G401 (cell line): ENCODE data around the gene PHKB. TPM values are rescaled to one million over a fixed set of nuclear protein-coding genes. Genes with fewer than 3 reads are reported as not detected.
"Not testable (repeated sequence)": the region's sequence is repeated elsewhere in the genome, so short reads cannot be mapped to it uniquely, and the experiment has no call there.

Experiments used
- DNase-seq: peaks from one replicate; pipeline ENCODE4 v3.0.0-alpha.2; 2015; ENCODE audit warnings: low spot score
- in situ Hi-C: cut with HindIII; loops from 2 replicates; pipeline ENCODE4 v1.10.0; 2016; ENCODE audit warnings: low sequenced_read_pairs, mixed read lengths
- total RNA-seq: library from RNA; depleted of rRNA; stranded (reverse); fragments of >200 nt; shearing (Covaris generic); gene quantifications from 2 replicates; pipeline ENCODE4 v1.2.3, GENCODE V29; 2014

PHKB gene
- total RNA-seq, 1 experiment from 2014 or later = 48.7 TPM

DNA sequence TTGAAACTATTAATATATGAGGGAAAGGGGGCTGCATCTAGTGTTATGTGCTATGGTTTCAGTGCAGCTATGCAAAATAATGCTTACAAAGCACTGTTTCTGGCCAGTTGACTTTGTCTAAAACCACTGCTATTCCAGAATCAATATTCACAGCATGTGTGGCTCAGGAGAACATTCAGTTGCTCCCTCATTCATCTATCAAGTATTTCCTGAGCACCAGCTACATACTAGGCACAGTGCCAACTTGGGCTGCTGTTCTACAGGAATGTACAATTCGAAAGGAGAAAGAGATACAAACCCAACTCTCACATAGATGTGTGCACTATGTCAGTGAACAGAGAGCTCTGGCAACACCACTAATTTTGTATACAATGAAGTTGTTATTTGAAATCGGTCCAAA lies 183.0 kb downstream of the PHKB start:
- DNase-seq = no peak
- in situ Hi-C loops = no loop called here

DNA sequence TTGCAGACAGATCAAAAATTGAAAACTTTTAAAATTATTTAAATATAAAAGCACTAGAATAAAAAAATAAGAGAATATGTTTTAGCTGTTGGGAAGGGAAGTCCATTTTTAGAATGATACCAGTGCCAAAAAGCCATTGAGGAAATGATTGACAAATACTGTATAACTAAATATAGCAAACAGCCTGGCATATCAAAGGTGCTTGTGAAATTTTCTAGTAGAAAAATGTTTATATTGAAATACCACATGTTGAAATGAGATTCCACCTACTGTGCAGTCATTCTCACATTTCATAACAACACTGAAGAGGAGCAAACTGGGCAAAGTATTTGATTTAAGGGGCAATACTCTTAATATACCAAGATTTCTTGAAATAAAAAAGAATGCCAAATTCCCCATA lies 183.5 kb downstream of the PHKB start:
- no peak for DNase-seq
- in situ Hi-C loops = no loop called here

DNA sequence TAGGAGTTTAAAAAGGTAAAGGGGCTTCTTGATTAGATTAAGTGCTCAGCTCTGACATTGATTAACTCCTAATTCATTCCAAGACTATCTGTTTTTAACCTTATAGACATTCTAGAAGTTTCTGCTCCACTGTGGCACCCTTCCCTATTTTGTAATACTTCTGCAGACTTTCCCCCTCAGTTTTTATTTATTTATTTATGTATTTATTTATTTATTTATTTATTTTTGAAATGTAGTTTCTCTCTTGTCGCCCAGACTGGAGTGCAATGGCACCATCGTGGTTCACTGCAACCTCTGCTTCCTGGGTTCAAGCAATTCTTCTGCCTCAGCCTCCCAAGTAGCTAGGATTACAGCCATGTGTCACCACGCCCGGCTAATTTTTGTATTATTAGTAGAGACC lies 185.8 kb downstream of the PHKB start:
- in situ Hi-C loops = no loop called here
- no peak for DNase-seq

- in situ Hi-C loops = no loop called here
These were observed 195.9 kb downstream of the PHKB start for GRCh38 chr16:47657032-47657431.

DNA sequence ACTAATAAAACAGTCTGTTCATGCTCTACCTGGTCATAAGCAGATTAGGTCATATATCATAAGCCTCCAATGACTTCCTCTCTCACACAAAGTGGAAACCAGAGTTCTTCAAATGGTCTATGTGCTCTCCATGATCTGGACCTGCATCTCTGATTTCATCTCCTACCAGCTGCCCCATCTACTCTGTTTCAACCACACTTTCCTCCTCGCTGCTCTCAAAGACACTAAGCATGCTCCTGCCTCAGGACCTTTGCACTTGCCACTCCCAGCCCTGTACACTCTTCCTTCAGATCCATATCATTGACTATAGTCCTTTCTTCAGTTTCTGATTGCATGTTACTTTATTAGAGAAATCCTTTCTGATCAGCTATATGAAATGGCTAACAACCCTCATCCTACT lies 196.8 kb downstream of the PHKB start:
- in situ Hi-C loops = no loop called here
- no peak for DNase-seq

More at GRCh38 chr16:47657032-47657431, 195.9 kb downstream of the PHKB start:
- no peak for DNase-seq

DNA sequence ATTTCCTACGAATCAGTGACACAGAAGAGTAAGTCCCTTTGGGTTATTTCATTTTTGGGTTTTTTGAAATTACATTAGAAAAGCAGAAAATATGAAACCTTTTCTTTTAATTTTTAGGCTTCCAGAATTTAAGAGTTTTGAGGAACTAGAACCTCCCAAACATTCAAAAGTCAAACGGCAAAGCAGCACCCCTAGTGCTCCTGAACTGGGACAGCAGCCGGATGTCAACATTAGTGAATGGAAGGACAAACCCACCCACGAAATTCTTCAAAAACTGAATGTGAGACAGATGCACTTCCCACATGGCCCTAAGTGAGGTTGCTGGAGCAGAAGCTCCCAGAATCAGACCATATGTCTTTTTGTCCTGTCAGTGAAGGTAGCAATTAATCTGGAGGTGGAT lies 199.4 kb downstream of the PHKB start:
- no peak for DNase-seq

DNA sequence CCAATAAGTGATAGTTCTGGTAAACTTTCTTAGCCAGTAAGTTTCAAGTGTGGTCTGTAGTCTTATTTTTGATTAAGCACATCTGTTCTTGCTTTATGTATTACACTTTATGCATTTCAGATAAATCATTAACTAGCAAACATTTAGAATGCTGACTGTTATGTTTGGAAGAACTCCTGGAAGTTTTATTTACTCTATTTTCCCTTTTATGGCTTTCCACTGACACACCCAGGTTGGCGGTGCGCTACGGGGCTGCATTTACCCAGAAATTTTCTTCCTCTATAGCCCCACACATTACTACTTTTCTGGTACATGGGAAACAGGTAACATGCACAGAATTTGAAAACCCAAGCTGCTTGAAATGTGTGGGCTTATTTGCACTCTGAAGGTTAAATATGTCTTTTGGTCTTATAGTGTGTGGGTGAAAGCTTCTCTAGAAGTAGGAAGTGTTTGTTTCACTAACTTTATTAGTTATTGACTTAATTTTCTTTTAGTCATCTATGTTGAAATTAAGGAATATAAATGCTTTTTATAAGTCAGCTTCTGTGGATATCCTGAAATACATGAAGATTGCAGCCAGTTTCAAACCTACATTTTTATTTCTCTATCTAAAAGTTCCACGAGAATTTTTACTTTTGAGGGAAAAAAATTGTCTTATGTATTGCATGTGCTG lies 203.7 kb downstream of the PHKB start:
- in situ Hi-C loops = no loop called here
- DNase-seq = no peak

More for the DNA sequence above, 199.4 kb downstream of the PHKB start:
- in situ Hi-C loops = no loop called here

- DNase-seq = no peak
- in situ Hi-C loops = no loop called here
These were observed 205.3 kb downstream of the PHKB start for GRCh38 chr16:47666434-47666833.

DNA sequence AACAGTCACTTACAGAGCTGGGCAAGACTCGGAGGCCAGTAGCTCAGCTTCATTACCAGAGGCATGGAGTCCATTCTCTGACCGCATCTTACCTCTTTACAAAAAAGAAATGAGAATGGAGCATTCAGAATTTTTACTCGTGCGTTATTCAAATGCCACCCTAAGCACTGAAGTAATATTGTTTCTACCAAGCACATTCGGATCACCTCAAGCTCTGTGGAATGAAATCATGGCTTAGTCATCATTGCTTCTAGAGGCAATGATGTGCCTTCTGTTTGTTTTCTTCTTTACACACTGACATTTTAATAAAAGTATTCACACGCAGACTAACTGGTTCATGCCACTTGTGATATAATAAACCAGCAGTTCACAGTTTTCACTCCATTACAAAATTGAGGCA lies 206.8 kb downstream of the PHKB start:
- in situ Hi-C loops = no loop called here
- no peak for DNase-seq

GRCh38 chr16:47672475-47672874 lies 211.3 kb downstream of the PHKB start:
- in situ Hi-C loops = no loop called here
- DNase-seq = no peak

GRCh38 chr16:47676635-47677177 lies 215.6 kb downstream of the PHKB start:
- in situ Hi-C loops = no loop called here
- DNase-seq = no peak

DNA sequence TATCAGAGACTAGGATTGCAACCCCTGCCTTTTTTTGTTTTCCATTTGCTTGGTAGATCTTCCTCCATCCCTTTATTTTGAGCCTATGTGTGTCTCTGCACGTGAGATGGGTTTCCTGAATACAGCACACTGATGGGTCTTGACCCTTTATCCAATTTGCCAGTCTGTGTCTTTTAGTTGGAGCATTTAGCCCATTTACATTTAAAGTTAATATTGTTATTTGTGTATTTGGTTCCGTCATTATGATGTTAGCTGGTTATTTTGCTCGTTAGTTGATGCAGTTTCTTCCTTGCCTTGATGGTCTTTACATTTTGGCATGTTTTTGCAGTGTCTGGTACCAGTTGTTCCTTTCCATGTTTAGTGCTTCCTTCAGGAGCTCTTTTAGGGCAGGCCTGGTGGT lies 220.4 kb downstream of the PHKB start:
- in situ Hi-C loops, DNase-seq: not testable (repeated sequence)

GRCh38 chr16:47687694-47688093 lies 226.6 kb downstream of the PHKB start:
- in situ Hi-C loops = no loop called here
- DNase-seq = no peak

- DNase-seq = no peak
- in situ Hi-C loops = no loop called here
These were observed 232.1 kb downstream of the PHKB start for GRCh38 chr16:47693226-47693625.

DNA sequence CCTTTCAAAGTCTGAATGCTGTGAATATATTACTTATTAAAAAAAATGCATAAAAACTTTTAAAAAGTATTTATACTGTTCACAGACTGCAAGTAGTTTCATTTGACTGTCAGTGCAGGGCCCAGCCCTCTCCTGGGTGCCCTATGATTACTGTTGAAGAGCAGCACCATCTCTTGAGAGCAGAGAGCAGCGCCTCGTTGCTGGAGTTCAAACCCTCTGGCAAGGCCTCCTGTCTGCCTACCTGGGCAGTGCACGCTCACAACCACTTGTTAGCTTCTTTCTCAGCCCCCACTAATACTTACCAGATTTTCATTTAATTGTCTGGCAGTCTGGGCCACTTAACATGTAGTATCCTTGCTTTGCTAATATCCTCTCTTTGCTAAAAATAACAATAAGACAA lies 233.4 kb downstream of the PHKB start:
- in situ Hi-C loops = no loop called here
- no peak for DNase-seq

DNA sequence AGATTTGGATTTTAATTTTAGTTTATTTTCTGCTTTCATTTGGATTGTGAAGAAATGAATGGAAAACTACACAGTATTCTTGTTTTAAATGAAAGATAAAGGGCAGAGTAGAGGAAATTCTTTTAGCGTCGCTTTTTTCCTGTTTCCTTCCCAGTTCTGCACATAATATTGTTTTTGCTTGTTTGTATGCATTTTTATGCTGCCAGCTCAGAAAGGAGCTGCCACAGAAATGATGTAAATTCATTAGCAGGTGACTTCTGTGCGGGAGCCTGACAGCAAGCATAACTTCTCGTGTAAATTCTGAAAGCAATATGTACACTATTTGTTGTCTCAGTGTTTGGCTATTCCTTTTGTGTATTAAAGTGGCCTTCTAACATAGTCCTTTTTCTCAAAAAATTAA lies 234.6 kb downstream of the PHKB start:
- in situ Hi-C loops = no loop called here
- no peak for DNase-seq

DNA sequence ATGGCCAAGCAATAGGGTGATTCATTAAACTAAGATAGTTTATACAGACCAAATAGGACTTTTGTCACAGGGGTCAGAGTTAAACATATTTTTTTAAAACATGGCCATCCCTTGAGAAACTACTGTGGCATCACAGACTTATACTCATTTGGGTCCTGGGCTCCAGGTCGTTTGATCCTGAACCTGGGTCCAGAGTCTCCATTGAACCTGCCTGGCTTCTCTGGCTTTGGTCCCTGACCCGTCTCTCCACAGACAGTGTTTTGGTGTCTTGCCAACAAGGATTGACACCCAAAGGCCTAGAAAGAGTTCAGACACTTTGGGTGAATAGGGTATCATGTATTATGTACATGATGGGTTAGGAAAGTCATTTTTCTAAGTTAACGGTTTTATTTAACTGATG lies 236.7 kb downstream of the PHKB start:
- DNase-seq = no peak
- in situ Hi-C loops = no loop called here

GRCh38 chr16:47699106-47699505 lies 238.0 kb downstream of the PHKB start:
- in situ Hi-C loops = no loop called here
- no peak for DNase-seq

DNA sequence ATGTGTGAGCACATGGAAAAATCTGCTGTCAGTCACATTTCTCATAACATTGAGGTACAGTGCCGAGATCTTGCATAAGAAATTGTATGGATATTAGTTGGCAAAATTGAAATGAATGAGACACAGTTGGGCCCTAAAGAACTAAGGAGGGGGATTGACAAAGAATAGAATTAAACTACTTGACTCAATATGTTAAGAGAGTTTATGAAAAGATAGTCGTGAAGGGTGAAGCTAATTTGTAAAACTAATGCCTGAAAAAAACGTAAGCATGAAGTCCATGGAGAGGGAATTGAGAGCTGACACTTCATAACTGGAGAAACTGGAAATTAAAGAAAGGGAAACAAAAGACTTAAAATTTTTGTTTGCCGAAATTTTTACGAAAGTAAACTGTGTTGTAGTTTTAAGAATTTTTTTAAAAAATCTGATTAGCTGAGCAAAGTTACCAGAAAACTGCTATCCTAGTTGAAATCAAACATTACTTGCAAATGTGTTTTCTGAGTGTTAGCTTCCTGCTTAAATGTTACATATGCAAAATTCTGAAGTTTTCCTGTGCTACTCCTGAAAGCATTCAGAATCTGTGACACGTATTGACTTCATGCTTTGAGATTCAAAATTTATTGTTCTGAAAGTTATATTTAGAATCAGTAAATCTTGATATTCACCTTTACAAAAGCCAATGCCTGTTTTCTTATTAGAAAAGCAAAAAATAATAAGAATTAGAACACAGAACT lies 239.9 kb downstream of the PHKB start:
- in situ Hi-C loops = no loop called here
- no peak for DNase-seq

GRCh38 chr16:47705266-47705665 lies 244.1 kb downstream of the PHKB start:
- no peak for DNase-seq

GRCh38 chr16:47711809-47712208 lies 250.7 kb downstream of the PHKB start:
- in situ Hi-C loops = no loop called here
- DNase-seq = no peak

More at GRCh38 chr16:47705266-47705665, 244.1 kb downstream of the PHKB start:
- in situ Hi-C loops = no loop called here
